ENCODE measurements around the gene KDM1B.
A peak's percentile ranks its signal among the peaks of the same experiment; 100 is the strongest.
"Not testable (repeated sequence)": the region's sequence is repeated elsewhere in the genome, so short reads cannot be mapped to it uniquely, and the experiment has no call there.

KDM1B gene

GRCh38 chr6:18151391-18151790 lies 3.8 kb upstream of the KDM1B start:
- not testable (repeated sequence) for DNase-seq

- DNase-seq: no peak
Observed at GRCh38 chr6:18151801-18152200, 3.4 kb upstream of the KDM1B start.

- peak in 1 of 2 donors; percentile 16 for DNase-seq
Observed at GRCh38 chr6:18153311-18153703, 1.9 kb upstream of the KDM1B start.

- no peak for DNase-seq
Observed at GRCh38 chr6:18154507-18155149, 594 bp upstream of the KDM1B start, which contains the start of gene TPMT. Gene TPMT (minus strand): TSS chr6:18155077. CDS start chr6:18149127, 5,950 bp downstream.

GRCh38 chr6:18155864-18156421 lies 721 bp downstream of the KDM1B start:
- DNase-seq: peak; percentile 47 to 67

GRCh38 chr6:18160911-18161310 lies 5.7 kb downstream of the KDM1B start:
- DNase-seq: peak; percentile 22 to 34

GRCh38 chr6:18161431-18161830 lies 6.2 kb downstream of the KDM1B start:
- DNase-seq: no peak

- no peak for DNase-seq
Observed at GRCh38 chr6:18162401-18162800, 7.2 kb downstream of the KDM1B start.

GRCh38 chr6:18165751-18166150 lies 10.5 kb downstream of the KDM1B start:
- DNase-seq: peak in 1 of 2 donors; percentile 43

GRCh38 chr6:18166312-18167036 lies 11.3 kb downstream of the KDM1B start:
- peak; percentile 53 to 55 for DNase-seq

GRCh38 chr6:18168264-18168663 lies 13.0 kb downstream of the KDM1B start:
- DNase-seq: no peak

- DNase-seq: peak; percentile 62 to 76
Observed at GRCh38 chr6:18171871-18172270, 16.6 kb downstream of the KDM1B start.

- not testable (repeated sequence) for DNase-seq
Observed at GRCh38 chr6:18176198-18176597, 21.0 kb downstream of the KDM1B start.

- peak; percentile 47 to 48 for DNase-seq
Observed at GRCh38 chr6:18177286-18177965, 22.2 kb downstream of the KDM1B start.

- DNase-seq: peak; percentile 19 to 32
Observed at GRCh38 chr6:18178960-18179615, 23.9 kb downstream of the KDM1B start.

GRCh38 chr6:18179770-18180356 lies 24.6 kb downstream of the KDM1B start:
- peak; percentile 78 for DNase-seq

GRCh38 chr6:18182568-18182967 lies 27.3 kb downstream of the KDM1B start:
- DNase-seq: no peak

- no peak for DNase-seq
Observed at GRCh38 chr6:18183766-18184165, 28.5 kb downstream of the KDM1B start.

- DNase-seq: no peak
Observed at GRCh38 chr6:18185624-18186023, 30.4 kb downstream of the KDM1B start.

- DNase-seq: no peak
Observed at GRCh38 chr6:18186033-18186432, 30.8 kb downstream of the KDM1B start.

- DNase-seq: peak; percentile 46 to 77
Observed at GRCh38 chr6:18186540-18187250, 31.5 kb downstream of the KDM1B start.

GRCh38 chr6:18187701-18188100 lies 32.5 kb downstream of the KDM1B start:
- DNase-seq: no peak

All from inflammatory macrophage treated with lipopolysaccharide for 1 hour (primary cell).